ENCODE data around the gene FBXO41. TPM values are rescaled to one million over a fixed set of nuclear protein-coding genes. Genes with fewer than 3 reads are reported as not detected.

The FBXO41 gene
- polyA plus RNA-seq, 1 donor from 2014 or later: 6.0 TPM

GRCh38 chr2:73243884-73244570 is 40.3 kb downstream of the FBXO41 start:
- Histone ChIP-seq H3K79me2 (replicated peaks; ENCODE audit: insufficient read depth, low read length) (peaks cover 21% of the 10 kb centered on the region), H2AFZ (ENCODE audit: low read depth, low read length) (no peak overlapping the region), H4K20me1 (ENCODE audit: insufficient read depth) (no peaks in the 10 kb centered on the region), H3K9me2 (ENCODE audit: insufficient read depth, low read length) (no peaks in the 10 kb centered on the region), H3K27ac (ENCODE audit: low read length) (no peak overlapping the region), H3F3A (ENCODE audit: insufficient read depth, low read length, poor library complexity, severe bottlenecking) (no peaks in the 10 kb centered on the region), H3K4me3 (ENCODE audit: low read length) (no peak overlapping the region), H3K27me3 (ENCODE audit: insufficient read depth, low read depth, low read length) (no peaks in the 10 kb centered on the region), H3K9ac (ENCODE audit: low read length) (no peak overlapping the region), H3K9me3 (ENCODE audit: low read length) (no peaks in the 10 kb centered on the region), H3K36me3 (ENCODE audit: insufficient read depth, low read length) (no peaks in the 10 kb centered on the region), H3K4me2 (ENCODE audit: low read length) (no peak overlapping the region)
- TF ChIP-seq SMC3 (conservative IDR thresholded peaks at IDR 0.05; ENCODE audit: poor library complexity) (no peak), RAD21 (conservative IDR thresholded peaks at IDR 0.05) (no peak), REST (IDR thresholded peaks at IDR 0.05; ENCODE audit: borderline replicate concordance) (no peak), TAF1 (IDR thresholded peaks at IDR 0.05; ENCODE audit: low read depth) (no peak), EZH2 (IDR thresholded peaks at IDR 0.05; ENCODE audit: borderline replicate concordance, insufficient read depth, low read length, poor library complexity, severe bottlenecking) (no peak), MXI1 (conservative IDR thresholded peaks at IDR 0.05; ENCODE audit: poor library complexity, severe bottlenecking) (no peak), POLR2AphosphoS5 (IDR thresholded peaks at IDR 0.05) (no peak)

GRCh38 chr2:73239776-73240175 is 44.5 kb downstream of the FBXO41 start:
- Histone ChIP-seq H3K27ac (ENCODE audit: low read length) (no peak overlapping the region), H3F3A (ENCODE audit: insufficient read depth, low read length, poor library complexity, severe bottlenecking) (no peaks in the 10 kb centered on the region), H3K4me3 (ENCODE audit: low read length) (no peak overlapping the region), H2AFZ (ENCODE audit: low read depth, low read length) (no peak overlapping the region), H3K9ac (ENCODE audit: low read length) (no peak overlapping the region), H3K9me3 (ENCODE audit: low read length) (no peaks in the 10 kb centered on the region), H3K4me2 (ENCODE audit: low read length) (no peak overlapping the region), H3K79me2 (replicated peaks; ENCODE audit: insufficient read depth, low read length) (peaks cover 55% of the 10 kb centered on the region), H3K36me3 (ENCODE audit: insufficient read depth, low read length) (no peaks in the 10 kb centered on the region), H3K9me2 (ENCODE audit: insufficient read depth, low read length) (no peaks in the 10 kb centered on the region), H4K20me1 (ENCODE audit: insufficient read depth) (no peaks in the 10 kb centered on the region), H3K27me3 (ENCODE audit: insufficient read depth, low read depth, low read length) (no peaks in the 10 kb centered on the region)
- TF ChIP-seq SMC3 (conservative IDR thresholded peaks at IDR 0.05; ENCODE audit: poor library complexity): no peak
- TF ChIP-seq RAD21 (conservative IDR thresholded peaks at IDR 0.05): no peak
- TF ChIP-seq EZH2 (IDR thresholded peaks at IDR 0.05; ENCODE audit: borderline replicate concordance, insufficient read depth, low read length, poor library complexity, severe bottlenecking): no peak
- TF ChIP-seq POLR2AphosphoS5 (IDR thresholded peaks at IDR 0.05): no peak
- no peak for TF ChIP-seq EP300 (conservative IDR thresholded peaks at IDR 0.05; ENCODE audit: poor library complexity, severe bottlenecking)
- TF ChIP-seq REST (IDR thresholded peaks at IDR 0.05; ENCODE audit: borderline replicate concordance): no peak
- no peak for TF ChIP-seq TAF1 (IDR thresholded peaks at IDR 0.05; ENCODE audit: low read depth)
- TF ChIP-seq, protein P1, sequence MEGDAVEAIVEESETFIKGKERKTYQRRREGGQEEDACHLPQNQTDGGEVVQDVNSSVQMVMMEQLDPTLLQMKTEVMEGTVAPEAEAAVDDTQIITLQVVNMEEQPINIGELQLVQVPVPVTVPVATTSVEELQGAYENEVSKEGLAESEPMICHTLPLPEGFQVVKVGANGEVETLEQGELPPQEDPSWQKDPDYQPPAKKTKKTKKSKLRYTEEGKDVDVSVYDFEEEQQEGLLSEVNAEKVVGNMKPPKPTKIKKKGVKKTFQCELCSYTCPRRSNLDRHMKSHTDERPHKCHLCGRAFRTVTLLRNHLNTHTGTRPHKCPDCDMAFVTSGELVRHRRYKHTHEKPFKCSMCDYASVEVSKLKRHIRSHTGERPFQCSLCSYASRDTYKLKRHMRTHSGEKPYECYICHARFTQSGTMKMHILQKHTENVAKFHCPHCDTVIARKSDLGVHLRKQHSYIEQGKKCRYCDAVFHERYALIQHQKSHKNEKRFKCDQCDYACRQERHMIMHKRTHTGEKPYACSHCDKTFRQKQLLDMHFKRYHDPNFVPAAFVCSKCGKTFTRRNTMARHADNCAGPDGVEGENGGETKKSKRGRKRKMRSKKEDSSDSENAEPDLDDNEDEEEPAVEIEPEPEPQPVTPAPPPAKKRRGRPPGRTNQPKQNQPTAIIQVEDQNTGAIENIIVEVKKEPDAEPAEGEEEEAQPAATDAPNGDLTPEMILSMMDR (IDR thresholded peaks at IDR 0.05; ENCODE audit: poor library complexity, severe bottlenecking): no peak
- no peak for TF ChIP-seq MXI1 (conservative IDR thresholded peaks at IDR 0.05; ENCODE audit: poor library complexity, severe bottlenecking)

Data from neural cell (in vitro differentiated cells).